Retinal pigment epithelial cell (primary cell): ENCODE results near the gene CCDC192.

ENCODE experiments used
- DNase-seq: peaks from one replicate; pipeline ENCODE4 v3.0.0-alpha.2; 2010; ENCODE audit warnings: low read depth
- H3K4me3 ChIP-seq: 2 replicates; pipeline ENCODE4 v1.5.1; 2011; ENCODE audit warnings: mild to moderate bottlenecking, low read length, control low read depth, moderate library complexity
- CTCF ChIP-seq: conservative IDR thresholded peaks from 2 replicates; pipeline ENCODE4 v1.5.1; 2011; ENCODE audit warnings: low read depth, low read length, control low read depth, inconsistent platforms

The CCDC192 gene

DNA sequence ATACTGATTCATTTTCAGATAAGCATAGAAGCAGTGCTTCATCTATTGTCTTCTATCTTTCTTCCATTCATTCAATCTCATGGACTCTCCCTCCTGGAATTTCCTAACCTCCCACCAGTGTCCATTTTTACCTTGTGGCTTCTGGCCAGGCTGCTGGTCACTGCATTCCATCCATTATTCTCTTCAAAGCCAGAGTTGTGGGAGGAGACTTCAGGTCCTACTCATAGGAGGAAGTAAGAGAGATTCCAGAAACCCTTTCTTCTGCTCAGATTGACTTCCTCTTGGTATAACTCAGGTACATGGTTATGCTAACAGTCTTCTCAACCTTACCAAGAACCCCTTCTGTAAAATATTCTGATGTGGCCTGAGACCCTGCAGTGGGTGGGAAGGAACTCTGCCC is 227.1 kb downstream of the CCDC192 start:
- no peak for TF ChIP-seq CTCF
- DNase-seq: no peak
- no peak overlapping the region for H3K4me3 ChIP-seq

- no peak for DNase-seq
- no peak overlapping the region for H3K4me3 ChIP-seq
- no peak for TF ChIP-seq CTCF
Observed at GRCh38 chr5:127931396-127931795, 228.2 kb downstream of the CCDC192 start.

DNA sequence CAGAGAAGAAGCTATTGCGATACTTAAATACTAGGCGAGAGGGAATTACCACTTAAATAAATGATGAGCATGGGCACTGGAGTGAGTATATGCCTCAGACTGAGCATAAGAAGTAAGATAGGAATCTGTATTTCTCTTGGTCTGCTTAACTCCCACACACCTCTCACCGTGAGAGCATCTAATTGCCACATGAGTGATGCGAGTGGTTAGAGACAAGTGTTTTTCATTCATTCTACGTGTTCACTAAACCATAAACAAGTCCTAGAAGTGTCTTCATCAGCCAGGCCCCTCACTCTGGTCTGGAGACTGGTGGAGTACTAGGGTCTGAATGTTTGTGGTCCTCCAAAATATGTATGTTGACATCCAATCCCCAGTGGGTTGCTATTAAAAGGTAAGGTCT is 230.2 kb downstream of the CCDC192 start:
- DNase-seq: no peak
- H3K4me3 ChIP-seq: no peak overlapping the region
- TF ChIP-seq CTCF: no peak

- DNase-seq: peak; percentile 70
- H3K4me3 ChIP-seq: no peak overlapping the region
- TF ChIP-seq CTCF: no peak
Observed at GRCh38 chr5:127934791-127935256, 231.6 kb downstream of the CCDC192 start.

DNA sequence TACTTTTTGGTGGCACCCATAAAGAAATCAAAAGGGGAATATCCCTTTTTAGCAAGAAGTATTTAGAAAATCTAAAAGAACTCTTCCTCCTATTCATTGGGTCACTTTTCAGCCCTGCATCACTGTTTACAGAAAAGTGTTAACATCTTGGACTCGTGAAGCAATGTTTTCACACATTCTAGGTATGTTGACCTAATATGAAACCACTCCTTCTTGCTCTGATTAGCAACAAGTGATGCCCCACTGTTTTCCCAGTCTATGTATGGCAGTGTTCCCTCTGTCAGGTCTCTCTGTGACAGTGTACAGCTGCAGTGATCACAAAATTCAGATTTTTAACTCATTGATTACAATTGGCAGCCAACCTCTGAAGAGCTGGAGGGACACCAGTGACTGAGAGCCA is 232.2 kb downstream of the CCDC192 start:
- no peak for TF ChIP-seq CTCF
- H3K4me3 ChIP-seq: no peak overlapping the region
- no peak for DNase-seq

- DNase-seq: no peak
- no peak overlapping the region for H3K4me3 ChIP-seq
- TF ChIP-seq CTCF: no peak
Observed at GRCh38 chr5:127936439-127936972, 233.3 kb downstream of the CCDC192 start.

- no peak overlapping the region for H3K4me3 ChIP-seq
- TF ChIP-seq CTCF: no peak
- no peak for DNase-seq
Observed at GRCh38 chr5:127938746-127939145, 235.6 kb downstream of the CCDC192 start.
